Measurements from ENCODE around the gene ZNF317. TPM values are rescaled to one million over a fixed set of nuclear protein-coding genes. Genes with fewer than 3 reads are reported as not detected.

Gene ZNF317
- total and polyA plus RNA-seq, 2 of the 4 experiments (the other 2 are of a cell fraction): 13.0 to 17.6 TPM

DNA sequence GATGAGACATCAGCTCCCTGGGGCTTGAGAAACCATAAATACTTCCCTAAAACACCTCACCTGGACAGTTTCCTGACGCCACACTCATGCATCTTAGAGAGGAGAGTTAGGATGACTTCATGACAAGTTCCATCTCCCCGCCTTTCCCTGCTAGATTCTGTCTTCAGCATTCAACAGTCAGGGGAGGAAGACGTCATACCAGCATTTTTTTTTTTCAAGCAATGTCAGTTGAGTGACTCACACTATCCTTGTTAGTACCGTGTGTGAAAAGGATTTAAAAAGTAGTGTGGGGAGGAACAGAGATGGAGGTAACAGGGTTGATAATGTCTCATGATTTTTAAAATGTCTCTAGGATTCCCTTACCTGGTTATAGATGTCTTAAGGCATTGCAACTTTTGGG is 38.7 kb downstream of the ZNF317 start, which contains the start of gene OR7D2:
Gene OR7D2, plus strand, starts transcription at position 79 of the 400 bp plus-strand sequence. CDS start 6,803 bp downstream, outside the sequence.
- Histone ChIP-seq H3K23ac (ENCODE audit: low read depth, low read length) (no peak within 1 kb of the TSS), H2BK5ac (ENCODE audit: low read depth, low read length, poor library complexity, severe bottlenecking) (no peak within 1 kb of the TSS), H4K20me1 (ENCODE audit: insufficient read depth, low read length) (no peaks in the 10 kb centered on the region), H4K91ac (ENCODE audit: insufficient read depth, low read depth, low read length) (no peak within 1 kb of the TSS), H3K9me3 (ENCODE audit: control insufficient read depth, insufficient read depth, low read length) (peaks cover 3% of the 10 kb centered on the region; the same call in 1 of the 2 replicates), H2AFZ (replicated peaks; ENCODE audit: low read length, poor library complexity) (no peak within 1 kb of the TSS), H3K79me1 (ENCODE audit: low read depth in 1 of 2, low read length in 2 of 2) (no peaks in the 10 kb centered on the region), H3K4me2 (ENCODE audit: low read depth, low read length) (no peak within 1 kb of the TSS), H3K9ac (ENCODE audit: low read depth, low read length) (no peak within 1 kb of the TSS), H3K9me1 (ENCODE audit: insufficient read depth, low read length) (no peaks in the 10 kb centered on the region), H3K4me3 (ENCODE audit: insufficient read depth, low read depth, low read length) (no peak within 1 kb of the TSS), H3K4ac (ENCODE audit: low read depth, low read length) (no peak within 1 kb of the TSS), H2AK5ac (ENCODE audit: low read depth, low read length) (no peak within 1 kb of the TSS), H2AK9ac (replicated peaks; ENCODE audit: low read depth, low read length, poor library complexity) (no peak within 1 kb of the TSS), H3K4me1 (ENCODE audit: control insufficient read depth, insufficient read depth, low read length) (no peaks in the 10 kb centered on the region), H3K27me3 (ENCODE audit: control insufficient read depth, insufficient read depth, low read length) (no peaks in the 10 kb centered on the region), H2BK120ac (ENCODE audit: low read depth, low read length) (no peak within 1 kb of the TSS), H4K8ac (ENCODE audit: low read depth in 2 of 2, low read length in 2 of 2) (no peak within 1 kb of the TSS), H3K27ac (ENCODE audit: insufficient read depth, low read length) (no peak within 1 kb of the TSS), H3K18ac (ENCODE audit: low read depth, low read length) (no peak within 1 kb of the TSS), H3K14ac (replicated peaks; ENCODE audit: low read depth, low read length) (no peak within 1 kb of the TSS), H2BK20ac (ENCODE audit: low read depth, low read length) (no peak within 1 kb of the TSS), H2BK15ac (ENCODE audit: low read depth, low read length) (no peak within 1 kb of the TSS), H3K36me3 (ENCODE audit: control insufficient read depth, insufficient read depth, low read length) (no peaks in the 10 kb centered on the region), H3K56ac (ENCODE audit: extremely low read depth, insufficient read depth, low read length) (no peak within 1 kb of the TSS), H4K5ac (ENCODE audit: low read depth, low read length) (no peak within 1 kb of the TSS)
- ATAC-seq (ENCODE audit: low read depth) (no peak), DNase-seq (peak; percentile 10)
- WGBS, 2 experiments (ENCODE audit: extremely low coverage in 2 of 2, insufficient read length in 1 of 2): no CpG with 5 or more reads among the region's 4 CpGs
- TF ChIP-seq, protein P1, sequence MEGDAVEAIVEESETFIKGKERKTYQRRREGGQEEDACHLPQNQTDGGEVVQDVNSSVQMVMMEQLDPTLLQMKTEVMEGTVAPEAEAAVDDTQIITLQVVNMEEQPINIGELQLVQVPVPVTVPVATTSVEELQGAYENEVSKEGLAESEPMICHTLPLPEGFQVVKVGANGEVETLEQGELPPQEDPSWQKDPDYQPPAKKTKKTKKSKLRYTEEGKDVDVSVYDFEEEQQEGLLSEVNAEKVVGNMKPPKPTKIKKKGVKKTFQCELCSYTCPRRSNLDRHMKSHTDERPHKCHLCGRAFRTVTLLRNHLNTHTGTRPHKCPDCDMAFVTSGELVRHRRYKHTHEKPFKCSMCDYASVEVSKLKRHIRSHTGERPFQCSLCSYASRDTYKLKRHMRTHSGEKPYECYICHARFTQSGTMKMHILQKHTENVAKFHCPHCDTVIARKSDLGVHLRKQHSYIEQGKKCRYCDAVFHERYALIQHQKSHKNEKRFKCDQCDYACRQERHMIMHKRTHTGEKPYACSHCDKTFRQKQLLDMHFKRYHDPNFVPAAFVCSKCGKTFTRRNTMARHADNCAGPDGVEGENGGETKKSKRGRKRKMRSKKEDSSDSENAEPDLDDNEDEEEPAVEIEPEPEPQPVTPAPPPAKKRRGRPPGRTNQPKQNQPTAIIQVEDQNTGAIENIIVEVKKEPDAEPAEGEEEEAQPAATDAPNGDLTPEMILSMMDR (conservative IDR thresholded peaks at IDR 0.05; ENCODE audit: low read depth, low read length): no peak
- no peak for TF ChIP-seq BHLHE40 (IDR thresholded peaks at IDR 0.05; ENCODE audit: low read depth, low read length)
- no peak for TF ChIP-seq MAFK (IDR thresholded peaks at IDR 0.05; ENCODE audit: low read depth, low read length)
- no peak for TF ChIP-seq MAZ (IDR thresholded peaks at IDR 0.05; ENCODE audit: borderline replicate concordance, low read depth, low read length)
- TF ChIP-seq RCOR1 (IDR thresholded peaks at IDR 0.05; ENCODE audit: insufficient replicate concordance, low read length): no peak
- TF ChIP-seq CEBPB (IDR thresholded peaks at IDR 0.05; ENCODE audit: low read depth, low read length): no peak
- TF ChIP-seq RAD21 (IDR thresholded peaks at IDR 0.05; ENCODE audit: low read length): no peak
- no peak for TF ChIP-seq POLR2A (IDR thresholded peaks at IDR 0.05; ENCODE audit: low read depth, low read length)
- POLR2A ChIA-PET (ENCODE audit: unreplicated experiment): no interaction called here
- CTCF ChIA-PET: no interaction called here
- dilution Hi-C loops (cut with HindIII; ENCODE audit: low sequenced_read_pairs, unreplicated experiment) (no loop called here), intact Hi-C loops (cut with micrococcal nuclease) (no loop called here), in situ Hi-C loops (cut with MboI; ENCODE audit: low sequenced_read_pairs) (no loop called here)
- no TSS peak for BruUV-seq (replicated peaks)
